GM12878 (cell line): ENCODE measurements around the gene WNK2.

Experiments used
- CEBPB ChIP-seq, 2 experiments: fragments of 150-350 bp in 1 of 2; IDR thresholded peaks; 2 replicates each; pipeline ENCODE4 v1.6.1; 2012 to 2014; ENCODE audit warnings: low read depth in 2 of 2, low read length in 2 of 2, borderline replicate concordance in 1 of 2, inconsistent platforms in 1 of 2
- CTCF ChIP-seq, 3 experiments: IDR thresholded peaks in 2 of 3; conservative IDR thresholded peaks in 1 of 3; 2 replicates each; pipeline ENCODE4 v1.5.1; 2011; ENCODE audit warnings: low read depth in 3 of 3, low read length in 3 of 3, mild to moderate bottlenecking in 3 of 3, control low read depth in 2 of 3, moderate library complexity in 2 of 3, inconsistent platforms in 1 of 3, mixed read lengths in 1 of 3; ENCODE audit not compliant: control insufficient read depth in 2 of 3, insufficient read depth in 1 of 3; ENCODE audit errors: extremely low read depth in 1 of 3
- ESRRA ChIP-seq: IDR thresholded peaks from 2 replicates; pipeline ENCODE4 v1.6.1; 2012; ENCODE audit warnings: mild to moderate bottlenecking, low read length, improper control_type of control experiment
- EZH2 ChIP-seq: IDR thresholded peaks from 2 replicates; pipeline ENCODE4 v1.6.1; 2012; ENCODE audit warnings: low read depth, mild to moderate bottlenecking, control low read depth, inconsistent platforms, low read length, borderline replicate concordance; ENCODE audit not compliant: control insufficient read depth
- GABPA ChIP-seq: IDR thresholded peaks from 2 replicates; pipeline ENCODE4 v1.6.1; 2014; ENCODE audit warnings: antibody characterized with exemption, low read depth, mild to moderate bottlenecking, inconsistent platforms
- HCFC1 ChIP-seq: fragments of 150-350 bp; IDR thresholded peaks from 2 replicates; pipeline ENCODE4 v1.6.1; 2014; ENCODE audit warnings: low read length
- NR2C2 ChIP-seq: IDR thresholded peaks from 2 replicates; pipeline ENCODE4 v1.6.1; 2011; ENCODE audit warnings: borderline replicate concordance, low read depth; ENCODE audit not compliant: control insufficient read depth, insufficient read length
- POLR2A ChIP-seq: IDR thresholded peaks from 2 replicates; pipeline ENCODE4 v1.6.1; 2011; ENCODE audit warnings: low read depth, mild to moderate bottlenecking, low read length
- POLR2AphosphoS2 ChIP-seq: IDR thresholded peaks from 2 replicates; pipeline ENCODE4 v1.6.1; 2011; ENCODE audit warnings: low read depth, mild to moderate bottlenecking, low read length, improper control_type of control experiment, moderate library complexity
- USF2 ChIP-seq: IDR thresholded peaks from 2 replicates; pipeline ENCODE4 v1.6.1; 2011; ENCODE audit warnings: low read depth, low read length, improper control_type of control experiment, borderline replicate concordance

DNA sequence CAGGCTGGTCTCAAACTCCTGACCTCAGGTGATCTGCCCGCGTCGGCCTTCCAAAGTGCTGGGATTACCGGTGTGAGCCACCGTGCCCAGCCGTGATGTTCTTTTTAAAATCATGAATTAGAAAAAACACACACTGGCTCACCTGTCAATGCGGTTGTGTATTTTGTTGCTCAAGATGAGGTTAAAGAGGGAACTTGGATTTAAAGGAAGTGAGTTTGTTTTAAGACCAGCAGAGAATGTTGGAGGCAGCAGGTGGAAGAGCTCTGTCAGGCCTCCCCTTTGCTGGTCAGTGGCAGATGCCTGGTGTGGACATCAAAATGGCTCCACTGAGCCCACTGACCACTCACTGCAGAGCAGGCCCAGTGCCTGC is 38.9 kb downstream of the WNK2 start:
- TF ChIP-seq POLR2AphosphoS2 (no peak), HCFC1 (no peak), CTCF (IDR thresholded peaks at IDR 0.05 in 2 of 3, conservative IDR thresholded peaks at IDR 0.05 in 1 of 3; ENCODE audit: control insufficient read depth in 2 of 3, extremely low read depth in 1 of 3, insufficient read depth in 1 of 3, low read depth in 3 of 3, low read length in 3 of 3) (no peak), EZH2 (no peak), NR2C2 (no peak), GABPA (no peak), CEBPB (IDR thresholded peaks at IDR 0.05; ENCODE audit: borderline replicate concordance in 1 of 2, low read depth in 2 of 2, low read length in 2 of 2) (no peak), ESRRA (no peak), USF2 (no peak), POLR2A (no peak)
